BJ (cell line): ENCODE data around the gene TCL1B. TPM values are rescaled to one million over a fixed set of nuclear protein-coding genes. Genes with fewer than 3 reads are reported as not detected.

Experiments
- CTCF ChIA-PET: fragments of 350-600 bp; formaldehyde crosslinking; extraction: SDS; loops from one replicate; lab custom pipeline; 2021; ENCODE audit warnings: antibody characterized with exemption, inconsistent platforms; lab: Yijun Ruan, JAX
- POLR2A ChIA-PET: fragments of 300-600 bp; sonication (Branson Sonifier 250); formaldehyde crosslinking; extraction: SDS; loops from one replicate; lab custom pipeline; 2021; ENCODE audit warnings: antibody characterized with exemption; lab: Charles Lee
- DNase-seq: peaks from one replicate; pipeline ENCODE4 v3.0.0-alpha.2; 2011; ENCODE audit warnings: low read depth
- H3K27me3 ChIP-seq: 2 replicates; pipeline ENCODE4 v1.6.0; 2011; ENCODE audit warnings: low read length; ENCODE audit not compliant: control insufficient read depth, insufficient read depth
- H3K36me3 ChIP-seq: 2 replicates; pipeline ENCODE4 v1.5.1; 2011; ENCODE audit warnings: low read length; ENCODE audit not compliant: control insufficient read depth, insufficient read depth
- H3K4me3 ChIP-seq: 2 replicates; pipeline ENCODE4 v1.5.1; 2011; ENCODE audit warnings: low read depth, mild to moderate bottlenecking, control low read depth, low read length
- polyA plus RNA-seq: library from polyadenylated mRNA; depleted of rRNA; stranded (reverse); fragments of >200 nt; gene quantifications from 2 replicates; pipeline ENCODE4 v1.2.3, GENCODE V29; 2011
- TF ChIP-seq, protein P1 (sequence below): IDR thresholded peaks from 2 replicates; pipeline ENCODE4 v1.5.1; 2011; ENCODE audit warnings: low read depth, mild to moderate bottlenecking, control low read depth, inconsistent platforms, low read length, moderate library complexity; ENCODE audit not compliant: insufficient read depth

Gene TCL1B
- polyA plus RNA-seq, 1 experiment = not detected

DNA sequence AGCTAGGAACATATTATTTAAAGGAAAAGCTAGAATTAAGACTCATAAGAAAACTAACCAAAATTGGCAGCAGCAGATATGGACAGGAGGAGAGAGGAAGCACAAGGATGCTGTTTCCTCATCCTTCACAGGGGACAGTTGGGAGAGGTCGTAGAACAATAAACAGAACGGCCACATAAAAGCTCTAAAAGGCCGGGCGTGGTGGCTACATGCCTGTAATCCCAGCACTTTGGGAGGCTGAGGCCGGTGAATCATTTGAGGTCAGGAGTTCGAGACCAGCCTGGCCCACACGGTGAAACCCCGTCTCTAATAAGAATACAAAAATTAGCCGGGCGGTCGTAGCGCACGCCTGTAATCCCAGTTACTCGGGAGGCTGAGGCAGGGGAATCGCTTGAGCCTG, 10.5 kb downstream of the TCL1B start:
- POLR2A ChIA-PET = no interaction called here
- CTCF ChIA-PET = no interaction called here
- no peak overlapping the region for H3K4me3 ChIP-seq
- H3K36me3 ChIP-seq = no peaks in the 10 kb centered on the region
- no peaks in the 10 kb centered on the region for H3K27me3 ChIP-seq
- TF ChIP-seq, protein P1, sequence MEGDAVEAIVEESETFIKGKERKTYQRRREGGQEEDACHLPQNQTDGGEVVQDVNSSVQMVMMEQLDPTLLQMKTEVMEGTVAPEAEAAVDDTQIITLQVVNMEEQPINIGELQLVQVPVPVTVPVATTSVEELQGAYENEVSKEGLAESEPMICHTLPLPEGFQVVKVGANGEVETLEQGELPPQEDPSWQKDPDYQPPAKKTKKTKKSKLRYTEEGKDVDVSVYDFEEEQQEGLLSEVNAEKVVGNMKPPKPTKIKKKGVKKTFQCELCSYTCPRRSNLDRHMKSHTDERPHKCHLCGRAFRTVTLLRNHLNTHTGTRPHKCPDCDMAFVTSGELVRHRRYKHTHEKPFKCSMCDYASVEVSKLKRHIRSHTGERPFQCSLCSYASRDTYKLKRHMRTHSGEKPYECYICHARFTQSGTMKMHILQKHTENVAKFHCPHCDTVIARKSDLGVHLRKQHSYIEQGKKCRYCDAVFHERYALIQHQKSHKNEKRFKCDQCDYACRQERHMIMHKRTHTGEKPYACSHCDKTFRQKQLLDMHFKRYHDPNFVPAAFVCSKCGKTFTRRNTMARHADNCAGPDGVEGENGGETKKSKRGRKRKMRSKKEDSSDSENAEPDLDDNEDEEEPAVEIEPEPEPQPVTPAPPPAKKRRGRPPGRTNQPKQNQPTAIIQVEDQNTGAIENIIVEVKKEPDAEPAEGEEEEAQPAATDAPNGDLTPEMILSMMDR = no peak
- no peak for DNase-seq

DNA sequence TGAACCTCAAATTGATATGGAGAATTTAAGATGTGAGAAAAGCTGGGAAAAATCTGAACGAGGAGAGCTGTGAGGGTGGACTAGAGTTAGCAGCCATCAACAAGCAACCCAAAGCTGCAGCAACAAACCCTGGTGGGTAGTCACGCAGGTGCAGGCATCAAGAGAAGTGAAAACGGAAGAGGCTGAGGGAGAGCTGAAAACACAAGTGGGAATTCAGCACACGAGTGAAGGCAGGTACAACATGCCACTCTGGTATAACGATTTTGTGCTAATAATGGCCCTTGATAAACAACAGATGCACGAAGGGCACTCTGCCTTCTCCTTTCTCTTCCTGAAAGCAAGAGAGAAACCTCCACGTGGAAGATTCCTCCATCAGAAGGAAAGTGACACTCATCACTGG, 11.5 kb downstream of the TCL1B start:
- no peak for DNase-seq
- Histone ChIP-seq H3K36me3 (no peaks in the 10 kb centered on the region), H3K27me3 (no peaks in the 10 kb centered on the region), H3K4me3 (no peak overlapping the region)
- CTCF ChIA-PET = no interaction called here
- TF ChIP-seq, protein P1 = no peak
- POLR2A ChIA-PET = no interaction called here

DNA sequence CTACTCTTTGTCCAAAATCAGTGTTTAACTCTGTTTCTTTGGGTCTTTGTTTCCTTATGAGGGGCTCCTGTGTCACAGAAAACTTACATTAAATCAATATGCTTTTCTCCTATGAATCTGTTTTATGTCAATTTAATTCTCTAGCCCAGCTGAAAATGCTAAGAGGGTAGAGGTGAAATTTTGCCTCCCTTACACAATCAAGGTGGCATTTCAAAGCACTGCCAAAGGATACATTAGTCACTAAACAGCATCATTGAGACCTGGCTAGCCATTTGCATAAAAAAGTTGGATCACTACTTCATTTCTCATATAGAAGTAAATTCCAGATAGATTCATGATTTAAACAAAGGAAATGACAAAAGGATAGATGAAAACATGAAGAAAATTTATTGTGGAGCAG, 12.1 kb downstream of the TCL1B start:
- Histone ChIP-seq H3K4me3 (no peak overlapping the region), H3K27me3 (no peaks in the 10 kb centered on the region), H3K36me3 (no peaks in the 10 kb centered on the region)
- ChIA-PET POLR2A (no interaction called here), CTCF (no interaction called here)
- TF ChIP-seq, protein P1 = no peak
- DNase-seq = no peak

GRCh38 chr14:95699412-95699811, 13.2 kb downstream of the TCL1B start:
- TF ChIP-seq, protein P1 = no peak
- H3K27me3 ChIP-seq = no peaks in the 10 kb centered on the region
- no peak overlapping the region for H3K4me3 ChIP-seq
- DNase-seq = no peak
- ChIA-PET CTCF (no interaction called here), POLR2A (no interaction called here)
- no peaks in the 10 kb centered on the region for H3K36me3 ChIP-seq

DNA sequence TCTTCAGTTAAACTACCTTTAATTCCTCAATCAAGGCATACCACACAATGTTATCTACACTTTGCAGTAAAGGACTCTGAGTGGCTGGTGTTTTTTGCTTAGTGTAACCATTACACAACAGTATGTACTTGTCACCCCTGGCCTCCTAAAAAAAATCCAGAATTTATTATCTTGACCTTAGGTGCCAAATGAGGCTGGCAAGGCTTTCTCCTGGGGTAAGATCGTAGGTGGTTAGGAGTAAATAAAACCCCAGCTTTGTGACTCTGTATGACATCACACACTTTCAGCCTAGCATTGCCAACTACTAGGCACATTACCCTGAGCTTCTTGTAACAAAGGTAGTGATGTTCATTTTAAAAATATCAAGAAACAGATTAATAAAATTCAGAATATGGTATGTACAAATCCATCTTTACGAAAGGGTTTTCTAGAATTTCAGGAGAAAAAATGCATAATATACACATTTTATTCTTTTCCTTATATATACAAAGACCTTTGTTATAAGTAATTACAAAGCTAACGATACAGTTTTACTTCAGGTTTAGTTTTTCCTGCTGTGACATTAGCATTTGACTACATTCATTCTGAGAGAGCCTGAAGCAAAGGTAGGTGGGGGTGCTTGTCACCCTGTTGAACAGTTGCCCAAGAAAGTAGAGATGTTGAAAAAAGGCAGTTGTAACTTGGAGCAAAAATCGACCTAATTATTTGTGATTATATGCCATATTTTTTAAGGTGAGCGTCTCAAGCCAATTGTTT, 14.2 kb downstream of the TCL1B start:
- Histone ChIP-seq H3K36me3 (no peaks in the 10 kb centered on the region), H3K4me3 (no peak overlapping the region), H3K27me3 (no peaks in the 10 kb centered on the region)
- ChIA-PET POLR2A (no interaction called here), CTCF (no interaction called here)
- TF ChIP-seq, protein P1 = no peak
- DNase-seq = no peak
